Measurements from ENCODE around the gene RNF144A.

Gene RNF144A

DNA sequence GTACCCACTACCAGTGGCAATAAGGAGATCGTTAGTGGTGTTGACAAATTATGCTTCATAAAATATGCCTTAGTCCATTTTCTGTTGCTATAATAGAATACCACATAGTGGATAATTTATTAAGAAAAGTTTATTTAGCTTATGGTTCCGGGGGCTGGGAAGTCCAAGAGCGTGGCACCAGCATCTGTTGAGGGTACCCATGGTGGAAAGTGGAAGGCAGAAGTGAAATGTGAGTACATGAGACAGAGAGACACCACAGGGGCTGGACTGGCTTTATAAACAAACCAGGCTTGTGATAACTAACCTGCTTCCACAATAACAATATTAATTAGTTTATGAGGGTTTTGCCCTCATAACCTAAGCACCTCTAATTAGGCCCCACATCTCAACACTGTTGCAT, 146.6 kb downstream of the RNF144A start:
- peaks cover 17% of the 10 kb centered on the region for H3K4me1 ChIP-seq (ENCODE audit: control insufficient read depth, insufficient read depth, low read length)
- H3K9ac ChIP-seq (ENCODE audit: low read length) = no peak overlapping the region
- H3K4me3 ChIP-seq (ENCODE audit: low read length) = no peak overlapping the region
- H3K27me3 ChIP-seq (ENCODE audit: control insufficient read depth, insufficient read depth, low read length) = no peaks in the 10 kb centered on the region
- H3K36me3 ChIP-seq (ENCODE audit: control insufficient read depth, insufficient read depth, low read length) = no peaks in the 10 kb centered on the region
- no peak overlapping the region for H3K27ac ChIP-seq (ENCODE audit: low read depth, low read length)

- Histone ChIP-seq H3K36me3 (ENCODE audit: control insufficient read depth, insufficient read depth, low read length) (no peaks in the 10 kb centered on the region), H3K4me1 (ENCODE audit: control insufficient read depth, insufficient read depth, low read length) (no peaks in the 10 kb centered on the region), H3K4me3 (ENCODE audit: low read length) (no peak overlapping the region), H3K9ac (ENCODE audit: low read length) (no peak overlapping the region), H3K27ac (ENCODE audit: low read depth, low read length) (no peak overlapping the region), H3K27me3 (ENCODE audit: control insufficient read depth, insufficient read depth, low read length) (no peaks in the 10 kb centered on the region)
Observed at GRCh38 chr2:7068457-7068856, 151.2 kb downstream of the RNF144A start.

DNA sequence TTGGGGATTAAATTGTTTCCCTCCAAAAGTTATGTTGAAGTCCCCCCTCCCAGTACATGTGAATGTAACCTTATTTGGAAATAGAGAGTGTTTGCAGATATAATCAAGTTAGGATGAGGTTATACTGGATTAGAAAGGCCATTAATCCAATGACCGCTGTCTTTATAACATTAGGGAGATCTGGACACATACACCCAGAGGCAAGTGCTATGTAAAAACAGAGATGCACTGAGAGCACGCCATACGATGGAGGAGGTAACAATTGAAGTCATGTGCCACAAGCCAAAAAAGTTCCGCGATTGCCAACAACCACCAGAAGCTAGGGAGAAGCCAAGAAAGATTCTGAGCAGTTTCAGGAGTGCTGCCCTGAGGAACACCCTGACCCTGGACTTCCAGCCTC, 153.3 kb downstream of the RNF144A start:
- Histone ChIP-seq H3K4me3 (ENCODE audit: low read length) (no peak overlapping the region), H3K4me1 (ENCODE audit: control insufficient read depth, insufficient read depth, low read length) (no peaks in the 10 kb centered on the region), H3K27ac (ENCODE audit: low read depth, low read length) (no peak overlapping the region), H3K9ac (ENCODE audit: low read length) (no peak overlapping the region), H3K27me3 (ENCODE audit: control insufficient read depth, insufficient read depth, low read length) (no peaks in the 10 kb centered on the region), H3K36me3 (ENCODE audit: control insufficient read depth, insufficient read depth, low read length) (no peaks in the 10 kb centered on the region)

- no peak overlapping the region for H3K27ac ChIP-seq (ENCODE audit: low read depth, low read length)
- no peak overlapping the region for H3K4me3 ChIP-seq (ENCODE audit: low read length)
- H3K27me3 ChIP-seq (ENCODE audit: control insufficient read depth, insufficient read depth, low read length) = no peaks in the 10 kb centered on the region
- no peaks in the 10 kb centered on the region for H3K4me1 ChIP-seq (ENCODE audit: control insufficient read depth, insufficient read depth, low read length)
- no peaks in the 10 kb centered on the region for H3K36me3 ChIP-seq (ENCODE audit: control insufficient read depth, insufficient read depth, low read length)
- no peak overlapping the region for H3K9ac ChIP-seq (ENCODE audit: low read length)
Observed at GRCh38 chr2:7071154-7071553, 153.9 kb downstream of the RNF144A start.

GRCh38 chr2:7071916-7072556, 154.8 kb downstream of the RNF144A start:
- no peaks in the 10 kb centered on the region for H3K36me3 ChIP-seq (ENCODE audit: control insufficient read depth, insufficient read depth, low read length)
- no peak overlapping the region for H3K9ac ChIP-seq (ENCODE audit: low read length)
- no peaks in the 10 kb centered on the region for H3K27me3 ChIP-seq (ENCODE audit: control insufficient read depth, insufficient read depth, low read length)
- H3K4me3 ChIP-seq (ENCODE audit: low read length) = no peak overlapping the region
- no peaks in the 10 kb centered on the region for H3K4me1 ChIP-seq (ENCODE audit: control insufficient read depth, insufficient read depth, low read length)
- H3K27ac ChIP-seq (ENCODE audit: low read depth, low read length) = no peak overlapping the region

- Histone ChIP-seq H3K4me3 (ENCODE audit: low read length) (no peak overlapping the region), H3K4me1 (ENCODE audit: control insufficient read depth, insufficient read depth, low read length) (no peaks in the 10 kb centered on the region), H3K27ac (ENCODE audit: low read depth, low read length) (no peak overlapping the region), H3K9ac (ENCODE audit: low read length) (no peak overlapping the region), H3K27me3 (ENCODE audit: control insufficient read depth, insufficient read depth, low read length) (no peaks in the 10 kb centered on the region), H3K36me3 (ENCODE audit: control insufficient read depth, insufficient read depth, low read length) (no peaks in the 10 kb centered on the region)
Observed at GRCh38 chr2:7073901-7074300, 156.7 kb downstream of the RNF144A start.

DNA sequence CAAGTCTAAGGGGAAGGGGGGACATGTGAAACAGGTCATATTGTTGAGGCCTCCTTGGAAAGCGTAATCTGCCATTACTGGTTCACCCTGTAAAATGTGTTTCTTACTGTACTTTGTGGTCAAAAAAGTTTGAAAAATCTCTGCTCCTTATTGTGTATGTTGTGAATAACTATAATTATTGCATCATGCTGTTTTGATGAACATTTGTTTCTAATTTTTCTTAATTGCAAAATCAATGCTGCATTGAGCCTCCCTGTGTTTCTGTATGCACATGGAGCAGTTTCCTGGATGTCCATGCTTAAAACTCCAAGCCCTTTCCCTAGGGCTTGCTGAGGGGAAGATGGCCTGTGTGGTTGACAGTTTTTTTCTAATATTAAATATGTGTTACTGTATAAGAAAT, 158.6 kb downstream of the RNF144A start:
- Histone ChIP-seq H3K9ac (ENCODE audit: low read length) (no peak overlapping the region), H3K36me3 (ENCODE audit: control insufficient read depth, insufficient read depth, low read length) (no peaks in the 10 kb centered on the region), H3K27ac (ENCODE audit: low read depth, low read length) (no peak overlapping the region), H3K4me1 (ENCODE audit: control insufficient read depth, insufficient read depth, low read length) (no peaks in the 10 kb centered on the region), H3K4me3 (ENCODE audit: low read length) (no peak overlapping the region), H3K27me3 (ENCODE audit: control insufficient read depth, insufficient read depth, low read length) (no peaks in the 10 kb centered on the region)

- Histone ChIP-seq H3K27ac (ENCODE audit: low read depth, low read length) (peak overlapping the region; percentile 34), H3K36me3 (ENCODE audit: control insufficient read depth, insufficient read depth, low read length) (no peaks in the 10 kb centered on the region), H3K4me1 (ENCODE audit: control insufficient read depth, insufficient read depth, low read length) (no peaks in the 10 kb centered on the region), H3K27me3 (ENCODE audit: control insufficient read depth, insufficient read depth, low read length) (no peaks in the 10 kb centered on the region), H3K9ac (ENCODE audit: low read length) (no peak overlapping the region), H3K4me3 (ENCODE audit: low read length) (no peak overlapping the region)
Observed at GRCh38 chr2:7077660-7078267, 160.6 kb downstream of the RNF144A start.

GRCh38 chr2:7083580-7084509, 166.6 kb downstream of the RNF144A start:
- no peaks in the 10 kb centered on the region for H3K36me3 ChIP-seq (ENCODE audit: control insufficient read depth, insufficient read depth, low read length)
- no peaks in the 10 kb centered on the region for H3K4me1 ChIP-seq (ENCODE audit: control insufficient read depth, insufficient read depth, low read length)
- H3K27me3 ChIP-seq (ENCODE audit: control insufficient read depth, insufficient read depth, low read length) = no peaks in the 10 kb centered on the region
- H3K9ac ChIP-seq (ENCODE audit: low read length) = no peak overlapping the region
- H3K4me3 ChIP-seq (ENCODE audit: low read length) = no peak overlapping the region
- no peak overlapping the region for H3K27ac ChIP-seq (ENCODE audit: low read depth, low read length)

DNA sequence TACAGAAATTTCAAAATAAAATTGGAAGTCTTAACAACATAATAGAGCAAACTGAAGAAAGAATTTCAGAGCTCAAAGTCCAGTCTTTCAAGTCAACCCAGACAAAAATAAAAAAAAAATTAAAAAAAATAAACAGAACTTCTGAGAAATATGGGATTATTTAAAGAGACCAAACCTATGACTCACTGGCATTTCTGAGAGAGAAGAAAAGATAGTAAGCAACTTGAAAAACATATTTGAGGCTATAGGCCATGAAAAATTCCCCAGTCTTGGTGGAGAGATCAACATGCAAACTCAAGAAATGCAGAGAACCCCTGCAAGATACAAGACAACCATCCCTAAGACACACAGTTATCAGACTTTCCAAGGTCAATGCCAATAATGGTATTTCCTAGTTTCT, 167.4 kb downstream of the RNF144A start:
- no peak overlapping the region for H3K27ac ChIP-seq (ENCODE audit: low read depth, low read length)
- H3K9ac ChIP-seq (ENCODE audit: low read length) = no peak overlapping the region
- no peaks in the 10 kb centered on the region for H3K36me3 ChIP-seq (ENCODE audit: control insufficient read depth, insufficient read depth, low read length)
- no peak overlapping the region for H3K4me3 ChIP-seq (ENCODE audit: low read length)
- H3K27me3 ChIP-seq (ENCODE audit: control insufficient read depth, insufficient read depth, low read length) = no peaks in the 10 kb centered on the region
- no peaks in the 10 kb centered on the region for H3K4me1 ChIP-seq (ENCODE audit: control insufficient read depth, insufficient read depth, low read length)

DNA sequence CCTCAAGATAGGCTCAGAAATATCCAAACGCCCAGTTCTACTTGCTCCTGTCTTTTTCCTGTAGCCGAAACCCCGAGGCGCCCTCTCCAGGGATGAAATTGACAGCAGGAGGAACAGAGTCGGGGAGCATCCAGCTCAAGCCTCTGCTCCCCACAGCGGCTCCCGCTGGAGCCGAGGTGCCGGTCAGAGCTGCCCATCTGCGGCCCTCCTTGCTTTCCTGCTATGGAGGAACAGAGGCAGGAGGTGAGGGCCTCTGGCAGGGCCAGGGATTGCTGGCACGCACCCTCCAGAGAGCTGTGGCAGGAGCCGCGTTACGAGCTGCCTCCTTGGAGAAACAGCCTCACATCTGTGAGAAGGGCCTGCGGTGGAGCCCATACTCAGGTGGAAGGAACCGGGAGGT, 172.1 kb downstream of the RNF144A start:
- Histone ChIP-seq H3K9ac (ENCODE audit: low read length) (no peak overlapping the region), H3K36me3 (ENCODE audit: control insufficient read depth, insufficient read depth, low read length) (no peaks in the 10 kb centered on the region), H3K27me3 (ENCODE audit: control insufficient read depth, insufficient read depth, low read length) (no peaks in the 10 kb centered on the region), H3K4me1 (ENCODE audit: control insufficient read depth, insufficient read depth, low read length) (no peaks in the 10 kb centered on the region), H3K27ac (ENCODE audit: low read depth, low read length) (no peak overlapping the region), H3K4me3 (ENCODE audit: low read length) (no peak overlapping the region)

DNA sequence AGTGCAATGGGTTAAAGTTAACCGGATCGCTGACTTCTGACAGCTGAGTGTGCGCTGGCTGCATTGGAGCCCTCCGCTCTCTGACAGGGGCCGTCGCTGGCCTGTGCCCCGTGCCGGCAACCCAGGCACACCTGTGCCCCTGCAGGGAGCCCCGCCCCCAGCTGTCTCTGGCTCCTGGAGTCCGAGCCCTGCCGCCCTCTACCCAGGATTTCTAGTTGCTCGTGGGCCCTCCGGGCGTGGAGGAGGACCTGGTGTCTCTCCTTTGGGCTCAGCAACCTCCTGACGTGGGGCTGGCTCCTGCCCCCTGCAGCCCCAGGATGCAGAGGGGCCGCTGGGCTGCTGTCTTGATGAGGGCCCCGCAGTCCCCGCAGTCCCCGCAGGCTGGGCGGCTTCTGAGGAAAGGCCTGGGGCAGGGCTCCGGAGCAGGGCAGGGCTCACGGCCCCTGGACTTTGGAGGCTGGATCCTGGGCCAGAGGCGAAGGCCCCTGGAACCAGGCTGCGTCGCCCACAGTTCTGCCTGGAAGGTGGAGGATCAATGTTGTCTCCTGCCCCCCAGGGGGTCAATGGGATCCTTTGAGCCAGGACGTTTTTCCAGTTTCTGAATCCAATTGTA, 172.8 kb downstream of the RNF144A start:
- H3K4me1 ChIP-seq (ENCODE audit: control insufficient read depth, insufficient read depth, low read length) = no peaks in the 10 kb centered on the region
- H3K4me3 ChIP-seq (ENCODE audit: low read length) = no peak overlapping the region
- H3K36me3 ChIP-seq (ENCODE audit: control insufficient read depth, insufficient read depth, low read length) = no peaks in the 10 kb centered on the region
- H3K27ac ChIP-seq (ENCODE audit: low read depth, low read length) = no peak overlapping the region
- no peak overlapping the region for H3K9ac ChIP-seq (ENCODE audit: low read length)
- no peaks in the 10 kb centered on the region for H3K27me3 ChIP-seq (ENCODE audit: control insufficient read depth, insufficient read depth, low read length)

Data from rectal smooth muscle tissue (tissue), 1 donor.